ENCODE data around the gene MIOX. TPM values are rescaled to one million over a fixed set of nuclear protein-coding genes. Genes with fewer than 3 reads are reported as not detected.

MIOX gene
- total and polyA plus RNA-seq, 11 donors = not detected

DNA sequence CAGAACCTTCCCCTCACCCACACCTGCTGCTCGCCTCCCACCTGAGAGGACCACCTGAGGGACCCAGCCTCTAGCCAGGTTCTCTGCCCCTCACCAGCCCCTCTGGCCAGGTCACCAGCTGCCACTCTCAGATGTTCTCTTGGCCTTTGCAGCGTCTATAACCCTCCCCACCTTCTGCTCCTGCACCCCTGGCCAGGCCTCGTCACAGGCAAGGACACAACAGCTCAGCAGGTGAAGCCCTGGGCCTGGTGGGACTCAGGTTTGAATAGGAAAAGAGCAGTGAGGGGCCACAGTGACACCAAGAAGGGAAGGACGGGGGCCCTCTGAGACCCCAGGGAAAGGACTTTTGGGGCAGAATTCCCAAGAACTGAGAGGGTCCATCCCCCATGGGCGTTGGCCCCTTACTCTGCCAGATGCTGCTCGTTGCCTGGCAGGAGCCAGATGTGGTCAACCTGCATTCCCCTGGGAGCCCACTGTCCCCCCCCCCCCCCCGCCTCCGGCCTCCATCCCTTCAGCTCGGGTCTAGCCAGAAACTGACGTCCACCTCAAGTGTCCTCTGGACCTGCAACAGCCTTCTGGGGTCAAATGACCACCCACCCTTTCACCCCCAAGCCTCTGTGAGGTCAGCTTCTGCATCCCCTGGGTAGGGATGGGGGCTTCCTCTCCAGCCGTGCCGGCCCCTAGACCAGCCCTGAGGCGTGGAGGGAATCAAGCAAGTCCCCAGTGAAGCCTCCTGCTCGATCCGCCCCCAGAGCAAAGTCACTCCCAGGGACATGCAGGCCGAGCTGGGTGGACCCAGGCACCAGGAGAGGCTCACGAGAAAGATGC lies 40.6 kb upstream of the MIOX start:
- TF ChIP-seq POLR2A (IDR thresholded peaks at IDR 0.05) = no peak
- TF ChIP-seq, protein P1, sequence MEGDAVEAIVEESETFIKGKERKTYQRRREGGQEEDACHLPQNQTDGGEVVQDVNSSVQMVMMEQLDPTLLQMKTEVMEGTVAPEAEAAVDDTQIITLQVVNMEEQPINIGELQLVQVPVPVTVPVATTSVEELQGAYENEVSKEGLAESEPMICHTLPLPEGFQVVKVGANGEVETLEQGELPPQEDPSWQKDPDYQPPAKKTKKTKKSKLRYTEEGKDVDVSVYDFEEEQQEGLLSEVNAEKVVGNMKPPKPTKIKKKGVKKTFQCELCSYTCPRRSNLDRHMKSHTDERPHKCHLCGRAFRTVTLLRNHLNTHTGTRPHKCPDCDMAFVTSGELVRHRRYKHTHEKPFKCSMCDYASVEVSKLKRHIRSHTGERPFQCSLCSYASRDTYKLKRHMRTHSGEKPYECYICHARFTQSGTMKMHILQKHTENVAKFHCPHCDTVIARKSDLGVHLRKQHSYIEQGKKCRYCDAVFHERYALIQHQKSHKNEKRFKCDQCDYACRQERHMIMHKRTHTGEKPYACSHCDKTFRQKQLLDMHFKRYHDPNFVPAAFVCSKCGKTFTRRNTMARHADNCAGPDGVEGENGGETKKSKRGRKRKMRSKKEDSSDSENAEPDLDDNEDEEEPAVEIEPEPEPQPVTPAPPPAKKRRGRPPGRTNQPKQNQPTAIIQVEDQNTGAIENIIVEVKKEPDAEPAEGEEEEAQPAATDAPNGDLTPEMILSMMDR (IDR thresholded peaks at IDR 0.05) = no peak
- Histone ChIP-seq H3K4me1 (peaks cover 0 to 13% (median 0%) of the 10 kb centered on the region in 12 donors), H3K4me3 (no peak overlapping the region), H3K27ac (no peak overlapping the region), H3K36me3 (peaks cover 0 to 81% (median 53%) of the 10 kb centered on the region in 9 donors), H3K9me3 (no peaks in the 10 kb centered on the region), H3K27me3 (no peaks in the 10 kb centered on the region)
- DNase-seq (peak in 2 of 5 donors; percentile 21 to 51), ATAC-seq (no peak)
- intact Hi-C loops (cut with DNase I) = no loop called here
- WGBS, 4 donors = 72 to 79% (median 74%) methylated on average over 10 to 17 of the region's 17 CpGs

DNA sequence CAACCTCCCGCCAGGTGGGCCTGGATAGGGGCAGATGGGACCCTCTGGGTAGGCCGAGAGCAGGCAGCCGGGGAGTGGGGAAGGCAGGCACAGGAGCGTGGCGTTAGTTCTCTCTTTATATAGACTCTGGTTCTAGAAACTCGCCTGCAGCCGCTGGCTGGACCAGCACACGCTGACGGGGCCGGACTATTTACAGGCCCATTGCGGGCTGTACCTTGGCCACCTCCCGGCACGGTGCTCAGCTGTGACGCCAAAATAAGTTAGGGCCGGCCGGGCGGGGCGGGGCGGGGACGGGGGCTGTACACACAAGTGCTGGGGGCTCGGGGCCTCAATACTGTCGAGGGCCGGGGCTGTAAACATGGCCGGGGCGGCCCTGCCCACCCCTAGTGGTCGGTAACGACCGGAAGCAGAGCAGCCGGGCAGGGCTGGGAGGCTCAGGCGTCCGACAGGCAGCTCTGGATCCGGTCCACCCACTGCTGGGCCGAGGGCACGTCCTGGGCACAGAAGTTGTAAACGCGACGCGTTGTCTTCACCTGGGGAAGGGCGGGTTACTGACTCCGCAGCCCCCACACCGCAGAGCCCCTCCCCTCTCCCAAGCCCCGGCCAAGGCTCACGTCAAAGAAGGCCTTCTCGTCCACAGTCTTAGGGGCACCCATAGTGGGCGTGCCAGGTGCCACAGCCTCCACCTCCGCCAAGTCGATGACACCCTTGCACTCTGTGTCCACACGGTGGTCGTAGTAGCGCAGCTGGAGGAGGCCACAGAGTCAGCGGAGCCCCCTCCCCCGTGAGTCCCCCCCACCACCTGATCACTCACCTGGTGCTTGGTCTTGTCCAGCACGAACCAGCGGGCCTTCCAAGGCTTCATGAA lies 39.7 kb upstream of the MIOX start:
- 90 to 94% (median 91%) methylated on average over 37 to 54 of the region's 54 CpGs for WGBS, 4 donors
- ATAC-seq (peak in 3 of 4 donors; percentile 1 to 7 (median 4)), DNase-seq (peak in 2 of 5 donors; percentile 28 to 64)
- Histone ChIP-seq H3K9me3 (no peaks in the 10 kb centered on the region), H3K36me3 (peaks cover 0 to 81% (median 58%) of the 10 kb centered on the region in 9 donors), H3K27me3 (no peaks in the 10 kb centered on the region), H3K27ac (no peak overlapping the region), H3K4me1 (peaks cover 0 to 13% (median 0%) of the 10 kb centered on the region in 12 donors), H3K4me3 (no peak overlapping the region)
- no peak for TF ChIP-seq POLR2A (IDR thresholded peaks at IDR 0.05)
- TF ChIP-seq, protein P1 (IDR thresholded peaks at IDR 0.05) = no peak
- intact Hi-C loops (cut with DNase I) = no loop called here

DNA sequence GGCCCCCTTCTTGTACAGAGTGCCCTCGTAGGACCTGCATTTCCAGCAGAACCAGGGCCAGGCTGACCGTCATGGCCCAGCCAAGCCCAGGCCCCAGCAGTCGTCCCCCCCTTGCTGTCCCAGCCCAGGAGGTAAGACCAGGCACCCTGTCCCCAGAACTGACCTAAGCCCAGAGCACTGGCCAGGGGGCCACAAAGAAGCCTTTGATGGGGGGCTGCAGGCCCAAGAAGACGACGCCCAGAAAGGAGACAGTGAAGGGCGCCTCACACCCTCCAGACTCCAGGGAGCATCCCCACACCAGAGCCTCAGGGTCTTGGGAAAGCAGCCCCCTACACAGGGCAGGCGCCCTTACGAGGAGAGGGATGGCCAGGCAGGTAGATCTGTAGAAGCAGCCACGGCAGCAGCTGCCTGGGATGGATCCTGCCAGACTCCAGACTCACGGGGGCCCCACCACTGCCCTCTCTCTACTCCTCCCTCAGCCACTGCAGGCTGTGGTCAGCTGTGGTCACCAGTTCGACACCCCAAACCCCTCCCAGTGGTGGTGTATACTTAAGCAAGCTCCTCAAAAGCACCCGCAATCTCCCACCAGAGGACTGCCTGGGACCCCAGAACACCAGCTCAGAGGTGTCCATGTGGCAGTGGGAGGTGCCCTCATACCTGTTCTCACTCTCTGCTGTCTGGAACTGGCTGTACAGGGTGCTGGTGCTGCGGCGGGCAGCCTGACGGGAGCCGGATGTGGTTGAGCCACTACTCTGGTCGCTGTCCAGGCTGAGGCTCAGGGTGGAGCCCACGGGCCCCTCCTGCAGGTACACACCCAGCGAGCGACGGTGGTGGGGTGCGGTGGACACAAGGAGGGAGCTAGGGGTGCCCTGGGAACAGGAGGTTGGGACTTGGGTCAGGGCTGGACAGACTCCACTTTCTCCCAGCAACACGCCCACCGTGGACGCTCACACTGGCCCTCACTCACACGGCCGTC lies 38.8 kb upstream of the MIOX start:
- ATAC-seq (peak in 1 of 4 donors; percentile 4), DNase-seq (peak in 2 of 5 donors; percentile 23 to 61)
- Histone ChIP-seq H3K4me1 (peaks cover 0 to 13% (median 0%) of the 10 kb centered on the region in 12 donors), H3K27me3 (no peaks in the 10 kb centered on the region), H3K4me3 (no peak overlapping the region), H3K27ac (no peak overlapping the region), H3K9me3 (no peaks in the 10 kb centered on the region), H3K36me3 (peaks cover 0 to 84% (median 62%) of the 10 kb centered on the region in 9 donors)
- WGBS, 4 donors = 88 to 92% (median 89%) methylated on average over 25 to 27 of the region's 27 CpGs
- intact Hi-C loops (cut with DNase I) = no loop called here
- TF ChIP-seq, protein P1 (IDR thresholded peaks at IDR 0.05) = no peak
- TF ChIP-seq POLR2A (IDR thresholded peaks at IDR 0.05) = no peak
